Fibroblast of lung (primary cell): ENCODE results near the gene SRCAP. TPM values are rescaled to one million over a fixed set of nuclear protein-coding genes. Genes with fewer than 3 reads are reported as not detected.

Source experiments
- DNase-seq, 2 donors: peaks; one replicate each; pipeline versions ENCODE4 v3.0.0 to v3.0.0-alpha.2; 2010; ENCODE audit warnings: low read depth in 2 of 2
- H2AFZ ChIP-seq: 2 replicates; pipeline ENCODE4 v1.5.1; 2012; ENCODE audit warnings: low read length, control low read depth, inconsistent platforms
- H3K27ac ChIP-seq: 2 replicates; pipeline ENCODE4 v1.5.1; 2011; ENCODE audit warnings: low read length, control low read depth; ENCODE audit not compliant: insufficient read depth
- H3K27me3 ChIP-seq: 2 replicates; pipeline ENCODE4 v1.5.1; 2011; ENCODE audit warnings: mild to moderate bottlenecking, low read length; ENCODE audit not compliant: control insufficient read depth, insufficient read depth
- H3K36me3 ChIP-seq: 2 replicates; pipeline ENCODE4 v1.5.1; 2011; ENCODE audit warnings: low read length; ENCODE audit not compliant: control insufficient read depth, insufficient read depth
- H3K4me1 ChIP-seq: 2 replicates; pipeline ENCODE4 v1.5.1; 2011; ENCODE audit warnings: low read length; ENCODE audit not compliant: control insufficient read depth, insufficient read depth; ENCODE audit errors: extremely low read depth
- H3K4me2 ChIP-seq: 2 replicates; pipeline ENCODE4 v1.5.1; 2011; ENCODE audit warnings: low read length, control low read depth; ENCODE audit not compliant: insufficient read depth; ENCODE audit errors: extremely low read depth
- H3K4me3 ChIP-seq, 4 experiments: fragments of 200-600 bp in 1 of 4; sonication (generic) in 1 of 4; replicated peaks in 1 of 4; 2 replicates each; pipeline ENCODE4 v1.5.1; 2011 to 2016; ENCODE audit warnings: low read length in 4 of 4, low read depth in 3 of 4, mild to moderate bottlenecking in 3 of 4, control low read depth in 2 of 4, inconsistent platforms in 1 of 4, mixed read lengths in 1 of 4; ENCODE audit not compliant: insufficient read depth in 1 of 4; ENCODE audit errors: control extremely low read depth in 1 of 4
- H3K79me2 ChIP-seq: 2 replicates; pipeline ENCODE4 v1.5.1; 2012; ENCODE audit warnings: mild to moderate bottlenecking, low read length, inconsistent platforms; ENCODE audit not compliant: control insufficient read depth, insufficient read depth
- H3K9ac ChIP-seq: 2 replicates; pipeline ENCODE4 v1.5.1; 2011; ENCODE audit warnings: mild to moderate bottlenecking, low read length, control low read depth; ENCODE audit not compliant: insufficient read depth
- H3K9me3 ChIP-seq: 2 replicates; pipeline ENCODE4 v1.5.1; 2012; ENCODE audit warnings: low read depth, low read length; ENCODE audit not compliant: control insufficient read depth, insufficient read depth
- H4K20me1 ChIP-seq: 2 replicates; pipeline ENCODE4 v1.5.1; 2011; ENCODE audit warnings: low read length; ENCODE audit not compliant: control insufficient read depth, insufficient read depth; ENCODE audit errors: extremely low read depth
- EZH2 ChIP-seq: IDR thresholded peaks from 2 replicates; pipeline ENCODE4 v1.5.1; 2012; ENCODE audit warnings: low read length, control low read depth, mild to moderate bottlenecking; ENCODE audit errors: missing control alignments
- polyA plus RNA-seq, 2 donors: library from polyadenylated mRNA; depleted of rRNA in 1 of 2; stranded (reverse) in 1 of 2; unstranded in 1 of 2; fragments of >200 nt; gene quantifications; 2 replicates each; pipeline ENCODE4 v1.2.1, GENCODE V29; 2011 to 2012; ENCODE audit warnings: missing spikeins in 1 of 2
- total RNA-seq: library from RNA; depleted of rRNA; stranded (reverse); fragments of >200 nt; gene quantifications from 2 replicates; pipeline ENCODE4 v1.2.1, GENCODE V29; 2014
- TF ChIP-seq, protein P1 (sequence below), 2 donors: IDR thresholded peaks in 1 of 2; conservative IDR thresholded peaks in 1 of 2; 1 replicate in 1 of 2; 2 replicates in 1 of 2; pipeline ENCODE4 v1.5.1; 2011 to 2012; ENCODE audit warnings: low read length in 2 of 2, control low read depth in 1 of 2, inconsistent platforms in 1 of 2, low read depth in 1 of 2, mild to moderate bottlenecking in 1 of 2

The SRCAP gene
- total and polyA plus RNA-seq, 2 donors (not counting 1 experiment from before 2014, with no cell fraction given), result 3.5 to 14.2 TPM

GRCh38 chr16:30764816-30765465 lies 66.0 kb downstream of the SRCAP start:
- DNase-seq, result no peak
- H3K27me3 ChIP-seq, result no peaks in the 10 kb centered on the region
- no peaks in the 10 kb centered on the region for H4K20me1 ChIP-seq
- no peak overlapping the region for H3K9ac ChIP-seq
- peaks cover 26% of the 10 kb centered on the region for H3K79me2 ChIP-seq
- H3K4me1 ChIP-seq, result peaks cover 14% of the 10 kb centered on the region
- no peaks in the 10 kb centered on the region for H3K9me3 ChIP-seq
- H2AFZ ChIP-seq, result no peak overlapping the region
- H3K36me3 ChIP-seq, result peaks cover 48% of the 10 kb centered on the region
- no peak overlapping the region for H3K4me3 ChIP-seq
- TF ChIP-seq, protein P1, sequence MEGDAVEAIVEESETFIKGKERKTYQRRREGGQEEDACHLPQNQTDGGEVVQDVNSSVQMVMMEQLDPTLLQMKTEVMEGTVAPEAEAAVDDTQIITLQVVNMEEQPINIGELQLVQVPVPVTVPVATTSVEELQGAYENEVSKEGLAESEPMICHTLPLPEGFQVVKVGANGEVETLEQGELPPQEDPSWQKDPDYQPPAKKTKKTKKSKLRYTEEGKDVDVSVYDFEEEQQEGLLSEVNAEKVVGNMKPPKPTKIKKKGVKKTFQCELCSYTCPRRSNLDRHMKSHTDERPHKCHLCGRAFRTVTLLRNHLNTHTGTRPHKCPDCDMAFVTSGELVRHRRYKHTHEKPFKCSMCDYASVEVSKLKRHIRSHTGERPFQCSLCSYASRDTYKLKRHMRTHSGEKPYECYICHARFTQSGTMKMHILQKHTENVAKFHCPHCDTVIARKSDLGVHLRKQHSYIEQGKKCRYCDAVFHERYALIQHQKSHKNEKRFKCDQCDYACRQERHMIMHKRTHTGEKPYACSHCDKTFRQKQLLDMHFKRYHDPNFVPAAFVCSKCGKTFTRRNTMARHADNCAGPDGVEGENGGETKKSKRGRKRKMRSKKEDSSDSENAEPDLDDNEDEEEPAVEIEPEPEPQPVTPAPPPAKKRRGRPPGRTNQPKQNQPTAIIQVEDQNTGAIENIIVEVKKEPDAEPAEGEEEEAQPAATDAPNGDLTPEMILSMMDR (conservative IDR thresholded peaks at IDR 0.05 in 1 of 2, IDR thresholded peaks at IDR 0.05 in 1 of 2; ENCODE audit: low read depth in 1 of 2, low read length in 2 of 2), result no peak
- TF ChIP-seq EZH2, result no peak
- no peak overlapping the region for H3K27ac ChIP-seq
- H3K4me2 ChIP-seq, result no peak overlapping the region

DNA sequence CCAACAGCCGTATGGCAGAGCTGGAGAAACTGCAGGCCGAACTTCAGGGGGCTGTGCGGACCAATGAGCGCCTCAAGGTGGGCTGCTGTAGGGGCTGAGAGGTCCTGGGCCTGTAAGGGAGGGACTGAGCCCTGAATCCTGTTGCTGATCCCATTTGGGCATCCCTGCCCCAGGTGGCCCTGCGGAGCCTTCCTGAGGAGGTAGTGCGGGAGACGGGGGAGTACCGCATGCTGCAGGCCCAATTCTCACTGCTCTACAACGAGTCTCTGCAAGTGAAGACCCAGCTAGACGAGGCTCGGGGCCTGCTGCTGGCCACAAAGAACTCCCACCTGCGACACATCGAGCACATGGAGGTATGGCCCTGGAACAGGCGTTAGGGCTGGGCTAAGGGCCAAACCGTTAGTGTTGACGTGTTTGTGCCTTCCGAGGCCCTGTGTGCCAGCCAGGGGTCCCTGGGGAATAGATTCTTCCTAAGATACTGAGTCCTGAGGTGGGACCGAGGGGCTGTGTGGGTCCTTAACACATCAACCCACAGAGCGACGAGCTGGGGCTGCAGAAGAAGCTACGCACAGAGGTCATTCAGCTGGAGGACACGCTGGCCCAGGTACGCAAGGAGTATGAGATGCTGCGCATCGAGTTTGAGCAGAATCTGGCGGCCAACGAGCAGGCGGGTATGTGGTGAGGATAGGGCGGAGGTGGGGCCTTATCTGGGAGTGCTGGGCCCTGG lies 67.4 kb downstream of the SRCAP start:
- H3K9ac ChIP-seq, result no peak overlapping the region
- H4K20me1 ChIP-seq, result no peaks in the 10 kb centered on the region
- no peak overlapping the region for H3K4me2 ChIP-seq
- H3K4me1 ChIP-seq, result peaks cover 6% of the 10 kb centered on the region
- H3K27ac ChIP-seq, result no peak overlapping the region
- H3K9me3 ChIP-seq, result no peaks in the 10 kb centered on the region
- no peak overlapping the region for H3K4me3 ChIP-seq
- DNase-seq, result no peak
- peaks cover 46% of the 10 kb centered on the region for H3K36me3 ChIP-seq
- TF ChIP-seq, protein P1 (conservative IDR thresholded peaks at IDR 0.05 in 1 of 2, IDR thresholded peaks at IDR 0.05 in 1 of 2; ENCODE audit: low read depth in 1 of 2, low read length in 2 of 2), result no peak
- no peak for TF ChIP-seq EZH2
- no peak overlapping the region for H2AFZ ChIP-seq
- H3K27me3 ChIP-seq, result no peaks in the 10 kb centered on the region
- peaks cover 26% of the 10 kb centered on the region for H3K79me2 ChIP-seq

- H3K79me2 ChIP-seq, result peaks cover 26% of the 10 kb centered on the region
- no peak for TF ChIP-seq EZH2
- TF ChIP-seq, protein P1 (conservative IDR thresholded peaks at IDR 0.05 in 1 of 2, IDR thresholded peaks at IDR 0.05 in 1 of 2; ENCODE audit: low read depth in 1 of 2, low read length in 2 of 2), result no peak
Measured at GRCh38 chr16:30766933-30767284, 67.9 kb downstream of the SRCAP start.

More at GRCh38 chr16:30766933-30767284, 67.9 kb downstream of the SRCAP start:
- no peak overlapping the region for H3K4me2 ChIP-seq
- H3K9me3 ChIP-seq, result no peaks in the 10 kb centered on the region
- H4K20me1 ChIP-seq, result no peaks in the 10 kb centered on the region
- no peak overlapping the region for H3K4me3 ChIP-seq
- H3K27ac ChIP-seq, result no peak overlapping the region
- DNase-seq, result no peak
- H3K4me1 ChIP-seq, result peaks cover 6% of the 10 kb centered on the region
- no peaks in the 10 kb centered on the region for H3K27me3 ChIP-seq
- H3K9ac ChIP-seq, result no peak overlapping the region
- H3K36me3 ChIP-seq, result peaks cover 48% of the 10 kb centered on the region
- H2AFZ ChIP-seq, result no peak overlapping the region
